HEK293 (cell line): ENCODE results near the gene SRSF9.

Experiments
- CTCF ChIA-PET: fragments of 350-600 bp; formaldehyde crosslinking; extraction: SDS; loops from one replicate; lab custom pipeline; 2021; ENCODE audit warnings: antibody characterized with exemption; lab: Yijun Ruan, JAX
- POLR2A ChIA-PET: fragments of 300-600 bp; formaldehyde crosslinking; extraction: SDS; loops from one replicate; lab custom pipeline; 2020; ENCODE audit warnings: antibody characterized with exemption, inconsistent platforms; lab: Yijun Ruan, JAX
- H3K27ac ChIP-seq: fragments of 200-500 bp; sonication (Bioruptor generic); 2 replicates; pipeline ENCODE4 v1.5.1; 2014; ENCODE audit warnings: low read depth, low read length, control low read depth, inconsistent platforms; ENCODE audit errors: extremely low read depth
- H3K36me3 ChIP-seq, 2 experiments: fragments of 200-500 bp in 1 of 2; sonication (Bioruptor generic) in 1 of 2; 1 replicate in 1 of 2; 2 replicates in 1 of 2; pipeline ENCODE4 v1.5.1; 2014 to 2017; ENCODE audit warnings: inconsistent platforms in 2 of 2, low read length in 2 of 2; ENCODE audit not compliant: control insufficient read depth in 2 of 2, insufficient read depth in 1 of 2
- H3K4me1 ChIP-seq: fragments of 200-500 bp; sonication (Bioruptor generic); 2 replicates; pipeline ENCODE4 v1.5.1; 2014; ENCODE audit warnings: mild to moderate bottlenecking, low read length, inconsistent platforms; ENCODE audit not compliant: control insufficient read depth, insufficient read depth
- H3K4me3 ChIP-seq: 2 replicates; pipeline ENCODE4 v1.5.1; 2011; ENCODE audit warnings: low read depth, mild to moderate bottlenecking, control low read depth, low read length, moderate library complexity
- H3K9me3 ChIP-seq: fragments of 200-500 bp; sonication (Bioruptor generic); 2 replicates; pipeline ENCODE4 v1.5.1; 2014; ENCODE audit warnings: low read depth, low read length, inconsistent platforms; ENCODE audit not compliant: control insufficient read depth, insufficient read depth
- CTCF ChIP-seq: fragments of 450-650 bp; formaldehyde crosslinking; IDR thresholded peaks from 2 replicates; pipeline ENCODE4 v1.5.1; 2016; ENCODE audit warnings: missing biosample characterization, missing genetic modification characterization
- FEZF1 ChIP-seq: fragments of 450-650 bp; formaldehyde crosslinking; IDR thresholded peaks from 2 replicates; pipeline ENCODE4 v1.5.1; 2016; ENCODE audit warnings: missing biosample characterization, missing genetic modification characterization
- KLF10 ChIP-seq: fragments of 450-650 bp; IDR thresholded peaks from 2 replicates; pipeline ENCODE4 v1.5.1; 2018; ENCODE audit warnings: missing biosample characterization, mild to moderate bottlenecking, missing genetic modification characterization
- KLF16 ChIP-seq: fragments of 450-650 bp; formaldehyde crosslinking; IDR thresholded peaks from 2 replicates; pipeline ENCODE4 v1.5.1; 2017; ENCODE audit warnings: missing biosample characterization, missing genetic modification characterization
- PRDM6 ChIP-seq: fragments of 450-650 bp; formaldehyde crosslinking; IDR thresholded peaks from 2 replicates; pipeline ENCODE4 v1.5.1; 2017; ENCODE audit warnings: missing biosample characterization, missing genetic modification characterization
- SCRT2 ChIP-seq: fragments of 450-650 bp; formaldehyde crosslinking; IDR thresholded peaks from 2 replicates; pipeline ENCODE4 v1.5.1; 2016; ENCODE audit warnings: missing biosample characterization, missing genetic modification characterization
- ZNF114 ChIP-seq: fragments of 450-650 bp; formaldehyde crosslinking; IDR thresholded peaks from 2 replicates; pipeline ENCODE4 v1.5.0; 2017; ENCODE audit warnings: missing biosample characterization, missing genetic modification characterization
- ZNF18 ChIP-seq: fragments of 450-650 bp; formaldehyde crosslinking; IDR thresholded peaks from 2 replicates; pipeline ENCODE4 v1.5.1; 2016; ENCODE audit warnings: missing biosample characterization, missing genetic modification characterization
- ZNF692 ChIP-seq: fragments of 450-650 bp; formaldehyde crosslinking; IDR thresholded peaks from 2 replicates; pipeline ENCODE4 v1.5.1; 2016; ENCODE audit warnings: missing biosample characterization, missing genetic modification characterization
- ZSCAN23 ChIP-seq: fragments of 450-650 bp; formaldehyde crosslinking; IDR thresholded peaks from 2 replicates; pipeline ENCODE4 v1.5.1; 2016; ENCODE audit warnings: missing biosample characterization, missing genetic modification characterization
- ZSCAN5A ChIP-seq: fragments of 450-650 bp; formaldehyde crosslinking; IDR thresholded peaks from 2 replicates; pipeline ENCODE4 v1.5.1; 2016; ENCODE audit warnings: missing biosample characterization, missing genetic modification characterization

SRSF9 gene

GRCh38 chr12:120498870-120499515 is 29.4 kb upstream of the SRSF9 start:
- H3K4me1 ChIP-seq = peaks cover 3% of the 10 kb centered on the region; the same call in 1 of the 2 replicates
- H3K9me3 ChIP-seq = no peaks in the 10 kb centered on the region
- POLR2A ChIA-PET = interaction anchor here (0.6 to 1.4 kb wide), 5 partner anchors 10 to 52 kb away, joined by 3 to 4 read pairs (median 3); partner anchors contain the start of gene COQ5
- TF ChIP-seq KLF10 = no peak
- peak; percentile 67; the same call in 1 of the 2 replicates for TF ChIP-seq ZNF18 (tag by site-specific recombination)
- peak; percentile 41; the same call in 1 of the 2 replicates for TF ChIP-seq FEZF1 (tag by site-specific recombination)
- no peak for TF ChIP-seq ZNF114 (tag by site-specific recombination)
- TF ChIP-seq CTCF (tag by site-specific recombination) = no peak
- TF ChIP-seq KLF16 = no peak
- no peak for TF ChIP-seq ZSCAN23 (tag by site-specific recombination)
- TF ChIP-seq PRDM6 (tag by site-specific recombination) = 0 out of 2 replicates have a peak, but pooled peaks have one; percentile 27
- TF ChIP-seq ZNF692 (tag by site-specific recombination) = no peak
- no peak overlapping the region for H3K27ac ChIP-seq
- peaks cover 11 to 43% of the 10 kb centered on the region in 2 experiments for H3K36me3 ChIP-seq
- CTCF ChIA-PET = interaction anchor here (0.8 to 1.4 kb wide), 2 partner anchors 69 to 143 kb away, joined by 4 read pairs; no protein-coding TSS in a partner anchor
- no peak overlapping the region for H3K4me3 ChIP-seq

GRCh38 chr12:120497524-120498150 is 28.1 kb upstream of the SRSF9 start:
- Histone ChIP-seq H3K27ac (no peak overlapping the region), H3K36me3 (peaks cover 6 to 32% of the 10 kb centered on the region in 2 experiments), H3K4me1 (peaks cover 3% of the 10 kb centered on the region; the same call in 1 of the 2 replicates), H3K9me3 (no peaks in the 10 kb centered on the region), H3K4me3 (peak overlapping the region; percentile 83)
- peak; percentile 86 for TF ChIP-seq SCRT2 (tag by site-specific recombination)
- no peak for TF ChIP-seq ZSCAN5A (tag by site-specific recombination)
- ChIA-PET CTCF (interaction anchor here (0.6 to 1.0 kb wide), 3 partner anchors 7 to 149 kb away, joined by 3 to 4 read pairs (median 3); no protein-coding TSS in a partner anchor), POLR2A (interaction anchor here (1.1 to 2.4 kb wide), 11 partner anchors 7 to 84 kb away, joined by 3 to 38 read pairs (median 10); partner anchors contain the start of genes COQ5, POP5 and SRSF9)
